Type B pancreatic cell (in vitro differentiated cells): Measurements from ENCODE around the gene HDHD2. TPM values are rescaled to one million over a fixed set of nuclear protein-coding genes. Genes with fewer than 3 reads are reported as not detected.
"Not testable (repeated sequence)": the region's sequence is repeated elsewhere in the genome, so short reads cannot be mapped to it uniquely, and the experiment has no call there.

Source experiments
- DNase-seq: peaks from one replicate; pipeline ENCODE4 v3.0.0; 2021; ENCODE audit warnings: mixed read lengths; ENCODE audit not compliant: unreplicated experiment; ENCODE audit errors: extremely low spot score
- H3K27ac Mint-ChIP-seq: 2 replicates; pipeline ENCODE4 v1.8.0; 2021; ENCODE audit warnings: mild to moderate bottlenecking, mixed read lengths
- H3K27me3 Mint-ChIP-seq: 2 replicates; pipeline ENCODE4 v1.8.0; 2021; ENCODE audit warnings: mixed read lengths
- H3K36me3 Mint-ChIP-seq: 2 replicates; pipeline ENCODE4 v1.8.0; 2021; ENCODE audit warnings: mixed read lengths
- H3K4me1 Mint-ChIP-seq: one replicate; pipeline ENCODE4 v1.8.0; 2021; ENCODE audit warnings: mixed read lengths; ENCODE audit not compliant: unreplicated experiment
- H3K4me3 Mint-ChIP-seq: 2 replicates; pipeline ENCODE4 v1.8.0; 2021; ENCODE audit warnings: mild to moderate bottlenecking, mixed read lengths
- H3K9me3 Mint-ChIP-seq: 2 replicates; pipeline ENCODE4 v1.8.0; 2021; ENCODE audit warnings: mixed read lengths
- long read RNA-seq: library from polyadenylated mRNA; unstranded; transcript quantifications from one replicate; pipeline ENCODE4 v2.0.0, GENCODE V29; 2020
- total RNA-seq: library from RNA; stranded (reverse); gene quantifications from 2 replicates; pipeline ENCODE4 v1.2.1, GENCODE V29; 2021; ENCODE audit warnings: low replicate concordance
- TF ChIP-seq, protein P1 (sequence below): fragments of 200-600 bp; sonication (generic); conservative IDR thresholded peaks from 2 replicates; pipeline ENCODE4 v1.5.0; 2021; ENCODE audit warnings: antibody characterized with exemption, mild to moderate bottlenecking

Gene HDHD2, protein sequence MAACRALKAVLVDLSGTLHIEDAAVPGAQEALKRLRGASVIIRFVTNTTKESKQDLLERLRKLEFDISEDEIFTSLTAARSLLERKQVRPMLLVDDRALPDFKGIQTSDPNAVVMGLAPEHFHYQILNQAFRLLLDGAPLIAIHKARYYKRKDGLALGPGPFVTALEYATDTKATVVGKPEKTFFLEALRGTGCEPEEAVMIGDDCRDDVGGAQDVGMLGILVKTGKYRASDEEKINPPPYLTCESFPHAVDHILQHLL
- 24.7 and 41.8 TPM in 2 replicates for total RNA-seq
- long read RNA-seq, transcript HDHD2-205 (7 exons, 2,224 nt) = minor isoform, 20 of 140 reads
- long read RNA-seq, transcript HDHD2-201 (7 exons, 2,212 nt) = major isoform, 92 of 140 reads
- long read RNA-seq, partial matches to known transcripts = 3 of 140 reads
- long read RNA-seq, other reads (novel, unspliced or antisense) = 22 of 140 reads

DNA sequence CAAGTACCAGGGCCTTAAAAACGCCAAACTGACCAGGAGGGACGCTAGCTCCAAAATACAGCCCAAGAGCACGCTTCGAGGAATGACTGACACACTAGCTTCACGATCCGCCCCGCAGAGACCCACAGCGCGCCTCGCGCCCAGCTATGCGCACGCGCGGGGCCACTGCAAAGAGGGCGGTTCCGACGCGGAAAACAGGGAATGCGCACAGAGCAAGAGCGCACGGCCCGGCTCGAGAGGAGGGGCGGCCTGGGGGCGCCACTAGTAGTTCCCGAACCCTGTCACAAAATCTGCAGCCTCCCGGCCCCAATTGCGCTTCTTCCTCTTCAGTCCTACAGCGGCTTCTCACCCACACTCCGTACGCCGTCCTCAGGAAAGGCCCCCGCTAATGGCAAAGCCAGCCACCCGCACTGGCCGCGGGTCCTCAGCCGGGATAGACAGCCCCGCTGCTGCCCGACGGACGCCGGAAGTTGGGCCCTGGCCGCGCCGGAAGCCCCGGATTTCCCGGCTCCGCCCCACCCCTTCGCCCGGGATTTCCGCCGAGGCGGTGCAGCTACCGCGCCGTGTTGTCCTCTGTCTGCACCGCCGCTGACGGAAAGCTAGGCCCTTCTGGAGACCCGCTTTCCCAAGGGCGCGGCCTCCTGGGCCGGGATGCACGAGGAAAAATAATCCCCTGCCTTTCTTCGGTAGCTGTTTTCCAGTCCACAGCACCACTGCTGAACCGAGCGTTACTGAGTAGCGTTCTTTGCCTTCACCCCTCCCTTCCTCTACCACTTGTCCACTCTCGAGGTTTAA, at the start of gene HDHD2:
HDHD2 (minus strand) TSS at position 472 of the 795 bp plus-strand sequence. CDS start 14,061 bp downstream, outside the sequence.
- Mint-ChIP-seq H3K4me1 (peaks cover 27% of the 10 kb centered on the region), H3K36me3 (no peaks in the 10 kb centered on the region), H3K27me3 (no peaks in the 10 kb centered on the region), H3K27ac (peak within 1 kb of the TSS; percentile 96), H3K4me3 (peak within 1 kb of the TSS; percentile 98), H3K9me3 (no peaks in the 10 kb centered on the region)
- TF ChIP-seq, protein P1, sequence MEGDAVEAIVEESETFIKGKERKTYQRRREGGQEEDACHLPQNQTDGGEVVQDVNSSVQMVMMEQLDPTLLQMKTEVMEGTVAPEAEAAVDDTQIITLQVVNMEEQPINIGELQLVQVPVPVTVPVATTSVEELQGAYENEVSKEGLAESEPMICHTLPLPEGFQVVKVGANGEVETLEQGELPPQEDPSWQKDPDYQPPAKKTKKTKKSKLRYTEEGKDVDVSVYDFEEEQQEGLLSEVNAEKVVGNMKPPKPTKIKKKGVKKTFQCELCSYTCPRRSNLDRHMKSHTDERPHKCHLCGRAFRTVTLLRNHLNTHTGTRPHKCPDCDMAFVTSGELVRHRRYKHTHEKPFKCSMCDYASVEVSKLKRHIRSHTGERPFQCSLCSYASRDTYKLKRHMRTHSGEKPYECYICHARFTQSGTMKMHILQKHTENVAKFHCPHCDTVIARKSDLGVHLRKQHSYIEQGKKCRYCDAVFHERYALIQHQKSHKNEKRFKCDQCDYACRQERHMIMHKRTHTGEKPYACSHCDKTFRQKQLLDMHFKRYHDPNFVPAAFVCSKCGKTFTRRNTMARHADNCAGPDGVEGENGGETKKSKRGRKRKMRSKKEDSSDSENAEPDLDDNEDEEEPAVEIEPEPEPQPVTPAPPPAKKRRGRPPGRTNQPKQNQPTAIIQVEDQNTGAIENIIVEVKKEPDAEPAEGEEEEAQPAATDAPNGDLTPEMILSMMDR = no peak
- peak; percentile 88 for DNase-seq

DNA sequence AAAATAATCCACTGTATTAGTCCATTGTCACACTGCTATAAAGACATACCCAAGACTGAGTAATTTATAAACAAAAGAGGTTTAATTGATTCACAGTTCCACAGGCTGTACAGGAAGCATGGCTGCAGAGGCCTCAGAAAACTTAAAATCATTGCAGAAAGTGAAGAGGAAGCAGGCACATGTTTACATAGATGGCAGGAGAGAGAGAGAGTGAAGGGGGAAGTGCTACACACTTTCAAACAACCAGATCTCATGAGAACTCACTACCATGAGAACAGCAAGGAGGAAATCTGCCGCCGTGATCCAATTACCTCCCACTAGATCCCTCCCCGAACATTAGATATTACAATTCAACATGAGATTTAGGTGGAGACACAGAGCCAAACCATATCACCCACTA, 45.7 kb upstream of the HDHD2 start:
- H3K4me1 Mint-ChIP-seq, H3K27ac Mint-ChIP-seq, H3K4me3 Mint-ChIP-seq, DNase-seq, H3K9me3 Mint-ChIP-seq, H3K36me3 Mint-ChIP-seq: not testable (repeated sequence)
- peaks cover 53% of the 10 kb centered on the region for H3K27me3 Mint-ChIP-seq

DNA sequence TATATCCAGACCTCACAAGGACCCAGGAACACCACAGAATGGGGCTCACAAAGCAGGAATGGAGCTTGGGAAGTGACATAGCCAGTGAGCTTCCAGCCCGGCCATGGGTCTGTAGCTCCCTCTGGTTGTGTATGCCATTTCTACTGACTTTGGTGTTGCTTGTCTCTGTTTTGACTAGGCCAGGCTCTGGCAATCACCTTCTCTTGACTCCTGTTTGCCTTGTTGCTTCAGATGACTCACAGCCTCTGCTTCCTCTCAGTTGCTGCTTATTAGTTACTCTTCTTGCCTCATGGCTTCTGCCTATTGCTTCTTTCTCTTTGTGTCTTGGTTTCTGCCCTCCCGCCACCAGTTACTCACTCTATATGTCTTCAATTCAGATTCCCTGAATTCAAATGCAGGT, 41.7 kb upstream of the HDHD2 start:
- Mint-ChIP-seq H3K27me3 (peaks cover 57% of the 10 kb centered on the region), H3K27ac (no peak overlapping the region), H3K4me1 (peaks cover 5% of the 10 kb centered on the region), H3K4me3 (no peak overlapping the region), H3K9me3 (no peaks in the 10 kb centered on the region), H3K36me3 (no peaks in the 10 kb centered on the region)
- no peak for DNase-seq
- TF ChIP-seq, protein P1 = no peak

DNA sequence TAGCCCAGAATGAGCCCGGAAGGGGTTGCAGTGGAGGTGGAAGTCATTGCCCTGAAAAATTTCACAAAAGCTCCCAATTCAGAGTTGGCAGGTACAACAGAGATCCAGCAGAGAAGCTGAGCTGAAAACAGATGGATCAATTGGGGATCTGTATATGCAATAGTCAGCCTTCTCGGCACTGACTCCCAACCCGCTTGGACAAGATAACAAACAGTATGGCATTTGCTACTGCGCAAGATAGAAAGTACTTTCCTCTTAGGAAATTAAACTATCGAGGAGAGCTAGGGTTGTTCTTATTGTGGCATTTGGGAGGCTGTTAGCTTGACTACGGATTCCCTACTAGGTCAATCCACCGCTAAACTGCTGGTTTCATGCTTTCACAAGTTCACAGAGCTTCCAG, 37.4 kb upstream of the HDHD2 start:
- H3K9me3 Mint-ChIP-seq = peaks cover 9% of the 10 kb centered on the region
- no peaks in the 10 kb centered on the region for H3K4me1 Mint-ChIP-seq
- TF ChIP-seq, protein P1 = no peak
- H3K36me3 Mint-ChIP-seq = no peaks in the 10 kb centered on the region
- no peak overlapping the region for H3K27ac Mint-ChIP-seq
- H3K27me3 Mint-ChIP-seq = peaks cover 65% of the 10 kb centered on the region
- no peak for DNase-seq
- H3K4me3 Mint-ChIP-seq = no peak overlapping the region

DNA sequence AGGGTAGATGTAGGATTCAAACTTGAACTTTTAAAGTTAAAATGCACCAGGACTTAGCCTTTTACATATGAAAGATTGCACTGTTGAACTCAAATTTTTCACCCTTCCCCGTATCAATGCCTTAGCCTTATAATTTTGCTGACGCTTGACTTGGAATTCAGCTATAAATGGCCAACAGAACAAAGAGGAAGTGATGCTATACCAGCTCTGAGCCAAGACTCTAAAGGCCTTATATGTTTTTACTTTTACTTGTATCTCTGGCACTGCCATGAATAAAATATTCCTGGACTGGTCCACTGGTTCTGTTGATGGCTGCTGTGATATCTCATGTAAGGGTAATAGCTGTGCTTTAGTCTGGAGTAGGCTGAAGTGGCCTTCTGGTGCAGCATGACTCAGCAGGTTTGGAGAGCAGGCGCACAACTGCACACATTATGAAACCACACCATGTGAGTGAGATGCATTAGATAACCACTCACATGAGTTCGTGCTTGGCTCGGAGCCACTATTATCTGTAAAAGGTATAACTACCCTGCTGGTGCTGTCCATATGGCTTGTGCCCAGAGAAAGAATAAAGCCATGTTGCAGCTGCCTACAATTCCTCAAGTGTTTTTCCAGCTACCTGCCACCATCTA, 34.2 kb upstream of the HDHD2 start:
- DNase-seq = no peak
- peaks cover 62% of the 10 kb centered on the region for H3K27me3 Mint-ChIP-seq

DNA sequence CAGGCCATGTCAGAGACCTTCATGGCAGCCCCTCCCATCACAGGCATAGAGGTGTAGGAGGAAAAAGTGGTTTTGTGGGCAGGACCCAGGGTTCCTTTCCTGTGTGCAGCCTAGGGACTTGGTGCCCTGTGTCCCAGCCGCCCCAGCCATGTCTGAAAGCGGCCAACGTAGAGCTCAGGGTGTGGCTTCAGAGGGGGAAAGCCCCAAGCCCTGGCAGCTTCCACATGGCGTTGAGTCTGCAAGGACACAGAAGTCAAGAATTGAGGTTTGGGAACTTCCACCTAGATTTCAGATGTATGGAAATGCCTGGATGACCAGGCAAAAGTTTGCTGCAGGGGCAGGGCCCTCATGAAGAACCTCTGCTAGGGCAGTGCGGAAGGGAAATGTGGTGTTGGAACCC, 31.9 kb upstream of the HDHD2 start:
- H3K36me3 Mint-ChIP-seq, H3K4me1 Mint-ChIP-seq, DNase-seq, H3K9me3 Mint-ChIP-seq, H3K27ac Mint-ChIP-seq, H3K4me3 Mint-ChIP-seq: not testable (repeated sequence)
- H3K27me3 Mint-ChIP-seq = peaks cover 55% of the 10 kb centered on the region

More for the DNA sequence above, 34.2 kb upstream of the HDHD2 start:
- Mint-ChIP-seq H3K4me3 (no peak overlapping the region), H3K27ac (no peak overlapping the region), H3K36me3 (no peaks in the 10 kb centered on the region), H3K4me1 (no peaks in the 10 kb centered on the region), H3K9me3 (peaks cover 9% of the 10 kb centered on the region)
- TF ChIP-seq, protein P1 = no peak
